ENCODE data around the gene HCRTR1. TPM values are rescaled to one million over a fixed set of nuclear protein-coding genes. Genes with fewer than 3 reads are reported as not detected.
A peak's percentile ranks its signal among the peaks of the same experiment; 100 is the strongest.

HCRTR1 gene
- polyA plus RNA-seq, 1 experiment, result not detected

DNA sequence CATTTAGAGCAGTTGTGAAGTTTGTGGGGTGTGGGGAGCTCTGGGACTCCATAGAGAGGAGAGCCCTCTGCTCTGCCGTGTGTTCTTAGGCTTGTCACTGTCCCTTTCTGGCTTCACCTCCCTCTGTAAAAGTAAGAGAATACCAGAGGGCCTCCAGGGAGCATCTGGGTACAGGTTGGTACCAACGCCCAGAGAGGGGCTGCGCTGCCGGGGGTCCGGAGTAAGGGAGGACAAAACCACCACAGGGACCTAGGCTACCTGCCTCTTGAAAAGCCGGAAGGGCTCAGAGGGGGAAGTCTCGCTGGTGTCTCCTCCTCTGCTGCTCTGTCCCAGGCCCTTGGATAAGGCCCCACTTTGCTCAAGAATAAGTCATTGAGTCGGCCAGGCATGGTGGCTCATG lies 44.2 kb upstream of the HCRTR1 start:
- TF ChIP-seq, protein P1, sequence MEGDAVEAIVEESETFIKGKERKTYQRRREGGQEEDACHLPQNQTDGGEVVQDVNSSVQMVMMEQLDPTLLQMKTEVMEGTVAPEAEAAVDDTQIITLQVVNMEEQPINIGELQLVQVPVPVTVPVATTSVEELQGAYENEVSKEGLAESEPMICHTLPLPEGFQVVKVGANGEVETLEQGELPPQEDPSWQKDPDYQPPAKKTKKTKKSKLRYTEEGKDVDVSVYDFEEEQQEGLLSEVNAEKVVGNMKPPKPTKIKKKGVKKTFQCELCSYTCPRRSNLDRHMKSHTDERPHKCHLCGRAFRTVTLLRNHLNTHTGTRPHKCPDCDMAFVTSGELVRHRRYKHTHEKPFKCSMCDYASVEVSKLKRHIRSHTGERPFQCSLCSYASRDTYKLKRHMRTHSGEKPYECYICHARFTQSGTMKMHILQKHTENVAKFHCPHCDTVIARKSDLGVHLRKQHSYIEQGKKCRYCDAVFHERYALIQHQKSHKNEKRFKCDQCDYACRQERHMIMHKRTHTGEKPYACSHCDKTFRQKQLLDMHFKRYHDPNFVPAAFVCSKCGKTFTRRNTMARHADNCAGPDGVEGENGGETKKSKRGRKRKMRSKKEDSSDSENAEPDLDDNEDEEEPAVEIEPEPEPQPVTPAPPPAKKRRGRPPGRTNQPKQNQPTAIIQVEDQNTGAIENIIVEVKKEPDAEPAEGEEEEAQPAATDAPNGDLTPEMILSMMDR (IDR thresholded peaks at IDR 0.05; ENCODE audit: low read depth, low read length), result no peak
- Histone ChIP-seq H3K4me3 (ENCODE audit: low read depth, low read length) (no peak overlapping the region), H3K27ac (ENCODE audit: low read depth, low read length) (peak overlapping the region; percentile 2), H3K27me3 (ENCODE audit: control insufficient read depth, insufficient read depth, low read length) (no peaks in the 10 kb centered on the region), H3K9me3 (ENCODE audit: control insufficient read depth, insufficient read depth, low read length) (no peaks in the 10 kb centered on the region)
- no peak for DNase-seq (ENCODE audit: low read depth, low spot score)
- CTCF ChIA-PET, result interaction anchor here (1.7 kb wide), 1 partner anchor 18 kb away, joined by 4 read pairs; no protein-coding TSS in a partner anchor
- POLR2A ChIA-PET, result no interaction called here

DNA sequence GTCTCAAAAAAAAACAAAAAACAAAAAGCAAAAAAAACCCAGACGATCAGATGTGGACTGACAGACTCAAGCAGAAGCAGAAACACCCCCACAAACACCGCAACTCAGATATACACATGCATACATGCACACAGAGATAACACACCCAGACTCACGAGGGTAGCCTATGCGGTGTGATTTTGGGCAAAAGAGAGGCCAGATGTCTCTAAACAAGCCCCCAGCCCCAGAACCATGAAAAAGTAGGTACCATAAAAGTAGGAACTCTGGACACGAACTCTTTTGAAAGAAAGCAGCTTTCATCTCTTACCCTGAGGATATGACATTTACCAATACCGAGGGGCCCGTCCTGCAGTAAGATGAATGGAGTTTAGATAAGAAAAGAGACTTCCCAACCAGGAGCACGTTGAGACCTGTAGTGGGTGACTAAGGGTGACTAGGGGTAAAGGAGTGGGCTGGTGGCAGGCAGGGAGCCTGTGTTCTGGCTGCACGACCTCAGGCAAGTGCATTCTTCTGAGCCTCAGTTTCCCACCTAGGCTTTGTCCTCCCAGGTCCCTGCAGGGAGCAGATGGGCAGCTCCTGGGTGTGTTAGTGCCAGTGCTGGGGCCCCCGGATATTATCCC lies 42.6 kb upstream of the HCRTR1 start:
- POLR2A ChIA-PET, result no interaction called here
- H3K27me3 ChIP-seq (ENCODE audit: control insufficient read depth, insufficient read depth, low read length), result no peaks in the 10 kb centered on the region
- CTCF ChIA-PET, result no interaction called here
- no peak overlapping the region for H3K27ac ChIP-seq (ENCODE audit: low read depth, low read length)
- TF ChIP-seq, protein P1 (IDR thresholded peaks at IDR 0.05; ENCODE audit: low read depth, low read length), result no peak
- no peak overlapping the region for H3K4me3 ChIP-seq (ENCODE audit: low read depth, low read length)
- no peaks in the 10 kb centered on the region for H3K9me3 ChIP-seq (ENCODE audit: control insufficient read depth, insufficient read depth, low read length)
- DNase-seq (ENCODE audit: low read depth, low spot score), result no peak

DNA sequence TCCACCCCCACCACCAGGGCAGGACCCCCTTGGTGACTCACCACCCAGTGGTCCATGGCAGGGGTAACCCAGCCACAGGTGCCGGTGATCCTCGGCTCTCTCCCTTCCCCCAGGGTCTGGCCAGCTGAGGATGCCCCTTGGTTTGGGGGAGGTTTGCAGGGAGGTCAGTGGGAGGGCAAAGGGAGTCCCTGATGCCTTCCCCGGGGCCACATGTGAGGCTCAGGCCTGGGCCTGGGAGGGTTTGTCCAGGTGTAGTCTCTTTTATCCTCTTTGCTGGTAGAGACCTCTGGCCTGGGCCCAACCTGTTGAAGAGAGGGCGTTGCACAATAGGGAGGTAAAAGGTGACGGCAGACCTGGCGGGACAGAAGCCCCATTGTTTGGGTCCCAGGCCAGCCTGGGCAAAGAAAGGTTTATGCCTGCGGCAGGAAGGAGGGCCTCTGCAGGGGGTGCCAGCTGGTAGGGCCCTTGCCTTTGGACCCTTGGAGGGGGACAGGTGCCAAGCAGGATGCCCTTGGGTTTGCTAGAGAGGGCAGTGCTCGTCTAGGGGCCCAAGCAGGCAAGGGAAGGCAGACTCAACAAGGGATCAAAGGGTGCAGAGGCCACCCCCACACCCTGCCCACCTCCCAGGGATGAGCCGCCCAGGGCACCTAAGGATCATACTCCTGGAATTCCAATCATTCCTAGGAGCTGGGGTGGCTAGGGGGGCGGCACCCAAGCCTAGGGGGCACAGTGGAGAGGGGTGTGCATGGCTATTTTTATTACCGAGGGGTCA lies 41.9 kb upstream of the HCRTR1 start:
- Histone ChIP-seq H3K9me3 (ENCODE audit: control insufficient read depth, insufficient read depth, low read length) (no peaks in the 10 kb centered on the region), H3K4me3 (ENCODE audit: low read depth, low read length) (no peak overlapping the region), H3K27me3 (ENCODE audit: control insufficient read depth, insufficient read depth, low read length) (no peaks in the 10 kb centered on the region), H3K27ac (ENCODE audit: low read depth, low read length) (no peak overlapping the region)
- POLR2A ChIA-PET, result no interaction called here
- CTCF ChIA-PET, result interaction anchor here (0.6 kb wide), 1 partner anchor 12 kb away, joined by 3 read pairs; no protein-coding TSS in a partner anchor
- TF ChIP-seq, protein P1 (IDR thresholded peaks at IDR 0.05; ENCODE audit: low read depth, low read length), result no peak
- DNase-seq (ENCODE audit: low read depth, low spot score), result no peak

DNA sequence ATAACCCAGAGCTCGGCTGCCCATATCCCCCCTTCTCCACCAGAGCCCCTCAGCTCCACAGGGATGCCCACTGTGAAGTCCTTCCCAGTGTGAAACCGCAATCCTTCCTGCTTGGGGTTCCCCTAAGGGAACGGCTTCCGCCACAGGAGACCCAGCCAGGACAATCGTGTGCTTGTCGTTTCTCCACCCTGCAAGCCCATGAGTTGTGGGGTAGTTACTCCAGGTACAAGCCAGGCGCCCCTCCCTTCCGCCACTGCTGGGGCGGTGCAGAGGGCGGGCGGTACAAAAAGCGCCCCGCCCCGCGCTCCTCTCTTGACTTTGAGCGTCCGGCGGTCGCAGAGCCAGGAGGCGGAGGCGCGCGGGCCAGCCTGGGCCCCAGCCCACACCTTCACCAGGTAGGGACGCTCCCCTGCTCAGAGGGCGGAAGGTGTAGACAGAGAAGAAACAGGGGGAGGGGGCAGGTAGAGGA lies 41.3 kb upstream of the HCRTR1 start, which contains the start of gene TINAGL1:
Gene TINAGL1, plus strand, starts transcription at position 315 of the 469 bp plus-strand sequence. CDS start 634 bp downstream, outside the sequence.
- TF ChIP-seq, protein P1 (IDR thresholded peaks at IDR 0.05; ENCODE audit: low read depth, low read length), result no peak
- H3K9me3 ChIP-seq (ENCODE audit: control insufficient read depth, insufficient read depth, low read length), result no peaks in the 10 kb centered on the region
- POLR2A ChIA-PET, result no interaction called here
- no peaks in the 10 kb centered on the region for H3K27me3 ChIP-seq (ENCODE audit: control insufficient read depth, insufficient read depth, low read length)
- no peak within 1 kb of the TSS for H3K27ac ChIP-seq (ENCODE audit: low read depth, low read length)
- no peak within 1 kb of the TSS for H3K4me3 ChIP-seq (ENCODE audit: low read depth, low read length)
- CTCF ChIA-PET, result interaction anchor here (0.6 kb wide), 1 partner anchor 13 kb away, joined by 3 read pairs; no protein-coding TSS in a partner anchor
- DNase-seq (ENCODE audit: low read depth, low spot score), result no peak

All from AG04450 (cell line).